ENCODE data around the gene HDAC4. TPM values are rescaled to one million over a fixed set of nuclear protein-coding genes. Genes with fewer than 3 reads are reported as not detected.

Gene HDAC4
- polyA plus RNA-seq, 1 donor (not counting 4 experiments of a cell fraction or from before 2014, with no cell fraction given), result 2.9 TPM

DNA sequence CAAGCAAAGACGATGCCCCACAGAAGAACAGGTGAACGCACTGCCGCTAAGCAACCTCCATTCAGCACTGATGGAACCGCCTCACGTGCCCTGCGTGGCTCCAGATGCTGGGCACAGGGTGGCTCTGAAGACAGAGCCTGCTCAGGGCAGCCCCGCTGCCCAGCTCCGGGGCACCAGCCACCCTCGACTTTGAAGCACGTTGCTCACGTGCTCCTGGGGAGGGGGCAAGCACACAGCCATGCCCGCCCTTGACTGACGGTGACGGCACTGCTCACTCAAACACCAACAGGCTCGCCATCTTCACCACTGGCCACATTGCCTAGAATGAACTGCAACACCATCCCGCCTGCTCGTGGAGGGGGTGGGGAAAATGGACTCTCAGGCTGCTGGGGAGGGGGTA lies 251.3 kb downstream of the HDAC4 start:
- dilution Hi-C loops (cut with MboI; ENCODE audit: extremely low pct_ligation_motif_present, low sequenced_read_pairs), result no loop called here

GRCh38 chr2:239148495-239149200 lies 252.2 kb downstream of the HDAC4 start:
- Histone ChIP-seq H3K9me1 (ENCODE audit: control insufficient read depth, extremely low read depth, insufficient read depth, low read length) (no peaks in the 10 kb centered on the region), H3K79me2 (ENCODE audit: control insufficient read depth, insufficient read depth, low read length) (no peaks in the 10 kb centered on the region), H3K9me3 (ENCODE audit: control insufficient read depth, low read depth, low read length) (no peaks in the 10 kb centered on the region), H3K27ac (ENCODE audit: control insufficient read depth, insufficient read depth, low read length) (no peak overlapping the region), H3K36me3 (ENCODE audit: control insufficient read depth in 2 of 2, extremely low read depth in 1 of 2, insufficient read depth in 2 of 2, low read length in 2 of 2) (peaks cover 0 to 3% of the 10 kb centered on the region in 2 experiments), H3K9ac (ENCODE audit: control insufficient read depth, extremely low read depth, insufficient read depth, low read length) (no peak overlapping the region), H3K4me1 (ENCODE audit: control insufficient read depth, extremely low read depth, insufficient read depth, low read length) (no peaks in the 10 kb centered on the region), H2AFZ (ENCODE audit: control insufficient read depth, low read length) (no peak overlapping the region), H3K4me2 (ENCODE audit: control insufficient read depth, extremely low read depth, insufficient read depth, low read depth, low read length) (no peak overlapping the region), H4K20me1 (ENCODE audit: control insufficient read depth, extremely low read depth, insufficient read depth, low read length) (no peaks in the 10 kb centered on the region), H3K27me3 (ENCODE audit: control insufficient read depth, extremely low read depth, insufficient read depth, low read length) (no peaks in the 10 kb centered on the region), H3K4me3 (ENCODE audit: control insufficient read depth in 2 of 3, extremely low read depth in 1 of 3, insufficient read depth in 2 of 3, low read depth in 1 of 3, low read length in 3 of 3) (no peak overlapping the region)
- TF ChIP-seq EZH2 (IDR thresholded peaks at IDR 0.05; ENCODE audit: low read length), result no peak
- TF ChIP-seq, protein P1, sequence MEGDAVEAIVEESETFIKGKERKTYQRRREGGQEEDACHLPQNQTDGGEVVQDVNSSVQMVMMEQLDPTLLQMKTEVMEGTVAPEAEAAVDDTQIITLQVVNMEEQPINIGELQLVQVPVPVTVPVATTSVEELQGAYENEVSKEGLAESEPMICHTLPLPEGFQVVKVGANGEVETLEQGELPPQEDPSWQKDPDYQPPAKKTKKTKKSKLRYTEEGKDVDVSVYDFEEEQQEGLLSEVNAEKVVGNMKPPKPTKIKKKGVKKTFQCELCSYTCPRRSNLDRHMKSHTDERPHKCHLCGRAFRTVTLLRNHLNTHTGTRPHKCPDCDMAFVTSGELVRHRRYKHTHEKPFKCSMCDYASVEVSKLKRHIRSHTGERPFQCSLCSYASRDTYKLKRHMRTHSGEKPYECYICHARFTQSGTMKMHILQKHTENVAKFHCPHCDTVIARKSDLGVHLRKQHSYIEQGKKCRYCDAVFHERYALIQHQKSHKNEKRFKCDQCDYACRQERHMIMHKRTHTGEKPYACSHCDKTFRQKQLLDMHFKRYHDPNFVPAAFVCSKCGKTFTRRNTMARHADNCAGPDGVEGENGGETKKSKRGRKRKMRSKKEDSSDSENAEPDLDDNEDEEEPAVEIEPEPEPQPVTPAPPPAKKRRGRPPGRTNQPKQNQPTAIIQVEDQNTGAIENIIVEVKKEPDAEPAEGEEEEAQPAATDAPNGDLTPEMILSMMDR (optimal IDR thresholded peaks at IDR 0.05 in 1 of 3, IDR thresholded peaks at IDR 0.05 in 1 of 3, conservative IDR thresholded peaks at IDR 0.05 in 1 of 3; ENCODE audit: extremely low read depth in 1 of 3, insufficient read depth in 2 of 3, low read length in 3 of 3), result no peak
- FAIRE-seq (no peak), DNase-seq (ENCODE audit: low read depth, low spot score) (no peak)
- dilution Hi-C loops (cut with MboI; ENCODE audit: extremely low pct_ligation_motif_present, low sequenced_read_pairs), result no loop called here

More for the DNA sequence above, 251.3 kb downstream of the HDAC4 start:
- no peaks in the 10 kb centered on the region for H3K9me3 ChIP-seq (ENCODE audit: control insufficient read depth, low read depth, low read length)
- no peak overlapping the region for H3K4me2 ChIP-seq (ENCODE audit: control insufficient read depth, extremely low read depth, insufficient read depth, low read depth, low read length)
- no peak for TF ChIP-seq EZH2 (IDR thresholded peaks at IDR 0.05; ENCODE audit: low read length)
- TF ChIP-seq, protein P1 (optimal IDR thresholded peaks at IDR 0.05 in 1 of 3, IDR thresholded peaks at IDR 0.05 in 1 of 3, conservative IDR thresholded peaks at IDR 0.05 in 1 of 3; ENCODE audit: extremely low read depth in 1 of 3, insufficient read depth in 2 of 3, low read length in 3 of 3), result no peak
- no peak overlapping the region for H3K4me3 ChIP-seq (ENCODE audit: control insufficient read depth in 2 of 3, extremely low read depth in 1 of 3, insufficient read depth in 2 of 3, low read depth in 1 of 3, low read length in 3 of 3)
- H2AFZ ChIP-seq (ENCODE audit: control insufficient read depth, low read length), result no peak overlapping the region
- DNase-seq (ENCODE audit: low read depth, low spot score) (no peak), FAIRE-seq (no peak)
- no peaks in the 10 kb centered on the region for H3K4me1 ChIP-seq (ENCODE audit: control insufficient read depth, extremely low read depth, insufficient read depth, low read length)
- no peaks in the 10 kb centered on the region for H3K27me3 ChIP-seq (ENCODE audit: control insufficient read depth, extremely low read depth, insufficient read depth, low read length)
- no peak overlapping the region for H3K27ac ChIP-seq (ENCODE audit: control insufficient read depth, insufficient read depth, low read length)
- H4K20me1 ChIP-seq (ENCODE audit: control insufficient read depth, extremely low read depth, insufficient read depth, low read length), result no peaks in the 10 kb centered on the region
- H3K36me3 ChIP-seq (ENCODE audit: control insufficient read depth in 2 of 2, extremely low read depth in 1 of 2, insufficient read depth in 2 of 2, low read length in 2 of 2), result peaks cover 0 to 4% of the 10 kb centered on the region in 2 experiments
- H3K79me2 ChIP-seq (ENCODE audit: control insufficient read depth, insufficient read depth, low read length), result no peaks in the 10 kb centered on the region
- no peaks in the 10 kb centered on the region for H3K9me1 ChIP-seq (ENCODE audit: control insufficient read depth, extremely low read depth, insufficient read depth, low read length)
- H3K9ac ChIP-seq (ENCODE audit: control insufficient read depth, extremely low read depth, insufficient read depth, low read length), result no peak overlapping the region
